Naive thymus-derived CD4-positive, alpha-beta T cell (primary cell): ENCODE results near the gene LZTR1. TPM values are rescaled to one million over a fixed set of nuclear protein-coding genes. Genes with fewer than 3 reads are reported as not detected.

Experiments used
- ATAC-seq: fragments of 150-1000 bp; cut with Tn5 transposase; 2 replicates; pipeline ENCODE4 v1.10.0; 2021; ENCODE audit warnings: mild to moderate bottlenecking, moderate library complexity
- CTCF ChIA-PET: fragments of 350-600 bp; sonication (Branson Sonifier 250); formaldehyde crosslinking; loops from one replicate; lab custom pipeline; 2021; ENCODE audit warnings: antibody characterized with exemption; lab: Charles Lee
- POLR2A ChIA-PET: fragments of 350-600 bp; sonication (Branson Sonifier 250); formaldehyde crosslinking; loops from one replicate; lab custom pipeline; 2021; ENCODE audit warnings: antibody characterized with exemption, inconsistent platforms; lab: Charles Lee
- DNase-seq, 9 donors: peaks; one replicate each; pipeline versions ENCODE4 v3.0.0 to v3.0.0-alpha.2; 2020 to 2022; ENCODE audit warnings: mixed read lengths in 1 of 9
- H3K27ac ChIP-seq: one replicate; pipeline ENCODE4 v1.7.0; 2013; ENCODE audit warnings: mild to moderate bottlenecking, low read depth, low read length, moderate library complexity
- H3K27me3 ChIP-seq, 2 donors: one replicate each; pipeline ENCODE4 v1.7.0; 2013; ENCODE audit warnings: low read length in 2 of 2, mild to moderate bottlenecking in 2 of 2, moderate library complexity in 2 of 2; ENCODE audit not compliant: control insufficient read depth in 2 of 2, insufficient read depth in 2 of 2
- H3K36me3 ChIP-seq, 3 experiments: 1 replicate in 2 of 3; 2 replicates in 1 of 3; pipeline ENCODE4 v1.7.0; 2013; ENCODE audit warnings: low read length in 3 of 3, mild to moderate bottlenecking in 3 of 3, moderate library complexity in 1 of 3; ENCODE audit not compliant: insufficient read depth in 3 of 3, control insufficient read depth in 2 of 3
- H3K4me1 ChIP-seq, 2 donors: one replicate each; pipeline ENCODE4 v1.7.0; 2013; ENCODE audit warnings: low read length in 2 of 2, mild to moderate bottlenecking in 2 of 2, moderate library complexity in 1 of 2; ENCODE audit not compliant: control insufficient read depth in 2 of 2, insufficient read depth in 2 of 2
- H3K4me3 ChIP-seq: 2 replicates; pipeline ENCODE4 v1.7.0; 2013; ENCODE audit warnings: mild to moderate bottlenecking, low read length
- H3K9me3 ChIP-seq, 3 experiments: 1 replicate in 2 of 3; 2 replicates in 1 of 3; pipeline ENCODE4 v1.7.0; 2013; ENCODE audit warnings: low read length in 3 of 3; ENCODE audit not compliant: control insufficient read depth in 2 of 3
- H3K27ac Mint-ChIP-seq, 9 donors: one replicate each; pipeline ENCODE4 v1.8.0; 2020 to 2022; ENCODE audit warnings: mixed read lengths in 9 of 9, mild to moderate bottlenecking in 8 of 9, moderate library complexity in 5 of 9, inconsistent platforms in 2 of 9
- H3K27me3 Mint-ChIP-seq, 5 donors: one replicate each; pipeline ENCODE4 v1.8.0; 2021 to 2022; ENCODE audit warnings: mixed read lengths in 5 of 5, mild to moderate bottlenecking in 1 of 5
- H3K36me3 Mint-ChIP-seq, 5 donors: one replicate each; pipeline ENCODE4 v1.8.0; 2020 to 2022; ENCODE audit warnings: mixed read lengths in 5 of 5, mild to moderate bottlenecking in 3 of 5, inconsistent platforms in 1 of 5
- H3K4me1 Mint-ChIP-seq, 7 donors: one replicate each; pipeline ENCODE4 v1.8.0; 2020 to 2022; ENCODE audit warnings: mixed read lengths in 7 of 7, mild to moderate bottlenecking in 3 of 7, inconsistent platforms in 1 of 7
- H3K4me3 Mint-ChIP-seq, 10 donors: one replicate each; pipeline ENCODE4 v1.8.0; 2020 to 2022; ENCODE audit warnings: mild to moderate bottlenecking in 10 of 10, mixed read lengths in 10 of 10, moderate library complexity in 6 of 10, inconsistent platforms in 2 of 10
- H3K9me3 Mint-ChIP-seq, 11 donors: one replicate each; pipeline ENCODE4 v1.8.0; 2020 to 2022; ENCODE audit warnings: mixed read lengths in 11 of 11, mild to moderate bottlenecking in 4 of 11, inconsistent platforms in 1 of 11, moderate library complexity in 1 of 11
- intact Hi-C, 2 donors: fragments of 100-400 bp; cut with micrococcal nuclease; formaldehyde crosslinking; loops; one replicate each; pipeline ENCODE4 v1.15.1; 2023
- polyA plus RNA-seq, 2 donors: library from polyadenylated mRNA; unstranded; fragments of 300-500 nt; fragmentation: Illumina TruSeq; gene quantifications; one replicate each; pipeline ENCODE4 v1.2.3, GENCODE V29; 2021
- total RNA-seq, 6 experiments: library from RNA in 5 of 6; stranded (reverse) in 5 of 6; gene quantifications; 1 replicate in 5 of 6; 2 replicates in 1 of 6; pipeline ENCODE4 v1.2.3 and lab custom pipeline; 2021 to 2026

Gene LZTR1
- total and polyA plus RNA-seq, 7 experiments from 2014 or later: 11.4 to 104 (median 71.2) TPM

DNA sequence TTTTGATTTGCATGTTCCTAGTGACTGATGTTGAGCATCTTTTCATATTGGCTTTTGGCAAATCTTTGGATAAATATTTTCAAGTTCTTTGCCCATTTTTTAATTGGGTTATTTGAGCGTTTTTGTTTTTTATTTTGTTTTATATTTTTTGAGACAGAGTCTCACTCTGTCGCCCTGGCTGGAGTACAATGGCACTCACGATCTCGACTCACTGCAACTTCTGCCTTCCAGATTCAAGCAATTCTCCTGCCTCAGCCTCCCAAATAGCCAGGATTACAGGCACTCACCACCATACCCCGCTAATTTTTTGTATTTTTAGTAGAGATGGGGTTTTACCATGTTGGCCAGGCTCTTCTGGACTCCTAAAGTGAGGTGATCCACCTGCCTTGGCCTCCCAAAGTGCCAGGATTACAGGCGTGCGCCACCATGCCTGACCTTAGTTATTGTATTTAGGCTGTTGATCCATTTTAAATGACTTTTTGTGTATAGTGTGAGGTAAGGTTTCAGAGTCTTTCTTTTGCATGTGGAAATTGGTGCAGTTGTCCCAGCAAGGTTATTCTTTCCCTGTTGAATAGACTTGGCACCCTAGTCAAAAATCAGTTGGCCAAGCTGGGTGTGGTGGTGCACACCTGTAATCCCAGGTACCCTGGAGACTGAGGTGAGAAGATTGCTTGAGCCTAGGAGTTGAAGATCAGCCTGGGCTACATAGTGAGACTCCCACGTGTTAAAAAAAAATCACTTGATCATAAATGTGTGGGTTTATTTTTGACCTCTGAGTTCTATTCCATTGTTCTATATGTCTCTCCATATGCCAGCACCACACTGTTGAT is 38.8 kb upstream of the LZTR1 start:
- POLR2A ChIA-PET: no interaction called here
- DNase-seq (no peak), ATAC-seq (no peak)
- Mint-ChIP-seq H3K27me3 (no peaks in the 10 kb centered on the region), H3K4me3 (peak overlapping the region in 3 of 10 donors; percentile 31 to 37 (median 36)), H3K4me1 (peaks cover 50 to 93% (median 78%) of the 10 kb centered on the region in 7 donors), H3K9me3 (no peaks in the 10 kb centered on the region), H3K27ac (peak overlapping the region in 2 of 9 donors; percentile 62), H3K36me3 (peaks cover 5 to 39% (median 11%) of the 10 kb centered on the region in 5 donors)
- intact Hi-C loops: no loop called here
- Histone ChIP-seq H3K9me3 (no peaks in the 10 kb centered on the region), H3K4me1 (peaks cover 11 to 17% of the 10 kb centered on the region in 2 donors), H3K27me3 (no peaks in the 10 kb centered on the region), H3K4me3 (no peak overlapping the region), H3K36me3 (peaks cover 0 to 3% (median 3%) of the 10 kb centered on the region in 3 experiments), H3K27ac (no peak overlapping the region)
- CTCF ChIA-PET: no interaction called here

DNA sequence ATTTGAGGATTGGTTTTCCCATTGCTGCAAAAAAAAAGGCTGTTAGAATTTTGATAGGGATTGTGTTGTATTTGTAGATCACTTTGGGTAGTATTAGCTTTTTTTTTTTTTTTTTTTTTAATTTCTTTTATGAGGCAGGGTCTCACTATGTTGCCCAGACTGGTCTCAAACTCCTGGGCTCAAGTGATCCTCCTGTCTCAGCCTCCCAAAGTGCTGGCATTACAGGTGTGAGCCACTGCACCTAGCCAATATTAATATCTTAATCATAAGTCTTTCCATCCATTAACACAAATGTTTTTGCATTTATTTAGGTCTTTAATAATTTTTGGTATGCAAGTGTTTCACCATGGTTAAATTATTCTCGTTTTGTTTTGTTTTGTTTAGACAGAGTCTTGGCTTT is 38.1 kb upstream of the LZTR1 start:
- POLR2A ChIA-PET: interaction anchor here (0.6 kb wide), 2 partner anchors 484 to 1852 kb away, joined by 7 read pairs; no protein-coding TSS in a partner anchor
- Histone ChIP-seq H3K27ac (no peak overlapping the region), H3K4me3 (no peak overlapping the region), H3K36me3 (peaks cover 0 to 6% (median 3%) of the 10 kb centered on the region in 3 experiments), H3K4me1 (peaks cover 10 to 24% of the 10 kb centered on the region in 2 donors), H3K9me3 (no peaks in the 10 kb centered on the region), H3K27me3 (no peaks in the 10 kb centered on the region)
- DNase-seq (no peak), ATAC-seq (no peak)
- no peaks in the 10 kb centered on the region for H3K9me3 Mint-ChIP-seq
- peak overlapping the region in 1 of 9 donors; percentile 62 for H3K27ac Mint-ChIP-seq
- intact Hi-C loops: no loop called here
- H3K27me3 Mint-ChIP-seq: no peaks in the 10 kb centered on the region
- peaks cover 51 to 94% (median 78%) of the 10 kb centered on the region in 7 donors for H3K4me1 Mint-ChIP-seq
- peaks cover 5 to 33% (median 9%) of the 10 kb centered on the region in 5 donors for H3K36me3 Mint-ChIP-seq
- H3K4me3 Mint-ChIP-seq: peak overlapping the region in 2 of 10 donors; percentile 31 to 37
- CTCF ChIA-PET: no interaction called here

DNA sequence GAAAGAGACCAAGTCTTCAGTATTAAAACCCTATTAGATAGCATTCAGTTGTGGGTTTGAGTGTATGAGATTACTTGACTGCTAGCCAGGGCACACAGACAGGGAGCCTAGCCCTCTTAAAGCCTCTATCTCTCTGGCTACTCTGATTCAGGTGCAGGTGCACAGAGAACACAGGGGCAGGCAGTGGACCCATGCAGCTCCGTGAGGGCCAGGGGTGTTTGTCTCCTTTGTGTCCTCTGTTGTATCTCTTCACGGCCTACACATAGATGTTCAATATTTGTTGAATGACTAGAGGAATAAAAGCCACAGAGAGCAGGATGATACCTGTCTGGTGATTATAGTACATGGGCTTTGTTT is 36.5 kb upstream of the LZTR1 start:
- Histone ChIP-seq H3K4me3 (no peak overlapping the region), H3K9me3 (no peaks in the 10 kb centered on the region), H3K27ac (no peak overlapping the region), H3K27me3 (no peaks in the 10 kb centered on the region), H3K36me3 (peaks cover 3 to 20% (median 7%) of the 10 kb centered on the region in 3 experiments), H3K4me1 (peaks cover 10 to 32% of the 10 kb centered on the region in 2 donors)
- intact Hi-C loops: no loop called here
- POLR2A ChIA-PET: no interaction called here
- peak overlapping the region in 5 of 9 donors; percentile 2 to 82 (median 36) for H3K27ac Mint-ChIP-seq
- CTCF ChIA-PET: no interaction called here
- peak overlapping the region in 1 of 10 donors; percentile 62 for H3K4me3 Mint-ChIP-seq
- DNase-seq (no peak), ATAC-seq (no peak)
- H3K27me3 Mint-ChIP-seq: no peaks in the 10 kb centered on the region
- no peaks in the 10 kb centered on the region for H3K9me3 Mint-ChIP-seq
- H3K4me1 Mint-ChIP-seq: peaks cover 48 to 92% (median 75%) of the 10 kb centered on the region in 7 donors
- peaks cover 6 to 34% (median 13%) of the 10 kb centered on the region in 5 donors for H3K36me3 Mint-ChIP-seq

DNA sequence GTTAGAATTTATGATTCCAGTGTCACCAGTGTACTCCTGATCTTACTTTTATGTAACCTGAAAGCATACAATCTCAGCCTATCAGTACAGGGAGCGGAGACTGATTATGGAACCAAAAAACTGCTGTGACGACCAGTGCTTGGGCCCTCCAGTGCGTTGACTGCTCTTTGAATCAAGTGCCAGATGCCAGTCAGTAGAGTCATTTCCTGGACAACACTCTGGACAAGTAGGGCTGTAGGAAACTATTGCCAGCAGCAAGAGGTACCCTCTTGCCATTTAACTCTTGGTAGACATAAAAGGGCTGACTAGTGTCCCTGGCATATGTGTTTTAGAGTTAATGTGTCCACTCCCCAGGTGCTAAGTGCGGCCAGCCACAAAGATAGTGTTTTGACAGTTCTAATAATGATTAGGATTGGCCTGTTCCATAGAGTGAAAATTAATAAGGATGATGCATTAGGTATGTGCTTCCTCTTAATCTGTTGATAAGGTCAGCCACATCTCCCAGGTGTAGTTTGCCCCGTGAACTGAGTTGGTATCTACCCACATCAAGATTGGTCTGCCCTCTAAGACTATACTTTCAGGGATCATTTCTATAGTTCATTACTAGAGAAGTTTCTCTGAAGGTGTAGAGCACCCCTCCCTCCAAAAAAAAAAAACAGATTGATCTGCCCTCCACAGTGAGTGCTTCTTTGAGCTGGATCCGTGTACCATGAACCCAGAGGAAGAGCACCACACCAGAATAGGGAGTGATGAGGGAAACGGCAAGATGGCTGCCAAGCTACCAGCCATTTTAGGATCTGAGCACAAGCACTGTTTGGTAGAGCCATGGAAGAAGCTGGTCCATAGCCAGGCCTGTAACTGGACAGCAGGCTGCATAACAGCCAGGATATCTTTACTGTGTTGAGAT is 35.8 kb upstream of the LZTR1 start:
- no peak overlapping the region for H3K4me3 ChIP-seq
- intact Hi-C loops: no loop called here
- Mint-ChIP-seq H3K4me1 (peaks cover 41 to 84% (median 67%) of the 10 kb centered on the region in 7 donors), H3K9me3 (no peaks in the 10 kb centered on the region), H3K36me3 (peaks cover 4 to 35% (median 13%) of the 10 kb centered on the region in 5 donors), H3K27me3 (no peaks in the 10 kb centered on the region), H3K4me3 (peak overlapping the region in 2 of 10 donors; percentile 4 to 36), H3K27ac (peak overlapping the region in 5 of 9 donors; percentile 45 to 69 (median 54))
- no peak overlapping the region for H3K27ac ChIP-seq
- ChIA-PET CTCF (interaction anchor here (0.5 kb wide), 1 partner anchor 13 kb away, joined by 6 read pairs; no protein-coding TSS in a partner anchor), POLR2A (no interaction called here)
- DNase-seq (no peak), ATAC-seq (no peak)
- H3K4me1 ChIP-seq: peaks cover 5 to 25% of the 10 kb centered on the region in 2 donors
- H3K9me3 ChIP-seq: no peaks in the 10 kb centered on the region
- H3K36me3 ChIP-seq: peaks cover 3 to 28% (median 7%) of the 10 kb centered on the region in 3 experiments
- no peaks in the 10 kb centered on the region for H3K27me3 ChIP-seq

DNA sequence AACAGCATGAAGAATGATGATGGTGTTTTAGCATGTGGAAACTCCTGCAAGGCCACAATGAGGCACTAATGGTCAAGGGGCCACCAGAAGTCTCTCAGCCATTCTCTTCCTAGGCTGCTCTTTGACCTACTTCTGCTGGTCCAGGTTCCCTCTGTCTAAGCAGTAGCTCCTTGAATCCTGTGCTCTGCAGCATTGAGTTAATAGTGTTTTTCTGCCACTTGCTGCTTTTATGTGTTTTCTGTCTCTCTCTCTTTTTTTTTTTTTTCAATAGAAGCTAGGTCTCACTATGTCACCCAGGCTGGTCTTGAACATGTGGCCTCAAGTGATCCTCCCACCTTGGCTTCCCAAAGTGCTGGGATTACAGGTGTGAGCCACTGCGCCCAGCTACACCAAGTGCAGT is 35.1 kb upstream of the LZTR1 start:
- peaks cover 38 to 78% (median 62%) of the 10 kb centered on the region in 7 donors for H3K4me1 Mint-ChIP-seq
- ATAC-seq: no peak
- peak overlapping the region in 1 of 10 donors; percentile 4 for H3K4me3 Mint-ChIP-seq

DNA sequence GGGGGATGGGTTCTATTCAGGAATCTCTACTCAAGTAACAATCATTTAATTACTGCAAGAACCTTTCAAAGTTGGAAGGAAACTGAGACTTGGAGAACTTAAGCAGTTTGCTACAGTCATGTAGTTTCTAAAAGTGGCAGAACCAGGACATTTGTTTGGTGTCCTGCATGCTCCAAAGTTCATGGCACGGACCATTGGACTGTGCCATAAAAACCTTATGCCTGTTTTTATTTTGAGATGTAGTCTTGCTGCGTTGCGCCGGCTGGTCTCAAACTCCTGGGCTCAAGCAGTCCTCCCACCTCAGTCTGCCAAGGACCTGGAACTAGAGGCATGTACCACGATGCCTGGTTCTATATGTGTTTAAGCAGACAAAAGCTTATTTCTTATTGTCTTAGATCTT is 33.6 kb upstream of the LZTR1 start:
- no peak overlapping the region for H3K4me3 Mint-ChIP-seq
- H3K36me3 ChIP-seq: peaks cover 3 to 47% (median 7%) of the 10 kb centered on the region in 3 experiments
- peaks cover 7 to 29% (median 10%) of the 10 kb centered on the region in 5 donors for H3K36me3 Mint-ChIP-seq
- peaks cover 0 to 25% of the 10 kb centered on the region in 2 donors for H3K4me1 ChIP-seq
- POLR2A ChIA-PET: no interaction called here
- CTCF ChIA-PET: interaction anchor here (1.4 kb wide), 1 partner anchor 12 kb away, joined by 3 read pairs; no protein-coding TSS in a partner anchor
- H3K9me3 Mint-ChIP-seq: peaks cover 0 to 2% (median 0%) of the 10 kb centered on the region in 11 donors
- intact Hi-C loops: no loop called here
- no peak for DNase-seq
- no peak overlapping the region for H3K4me3 ChIP-seq
- peaks cover 33 to 63% (median 48%) of the 10 kb centered on the region in 7 donors for H3K4me1 Mint-ChIP-seq
- no peaks in the 10 kb centered on the region for H3K27me3 Mint-ChIP-seq
- H3K27ac ChIP-seq: no peak overlapping the region
- peak overlapping the region in 2 of 9 donors; percentile 38 to 55 for H3K27ac Mint-ChIP-seq
- no peaks in the 10 kb centered on the region for H3K9me3 ChIP-seq
- no peak for ATAC-seq
- H3K27me3 ChIP-seq: no peaks in the 10 kb centered on the region

More for the DNA sequence above, 35.1 kb upstream of the LZTR1 start:
- intact Hi-C loops: no loop called here
- Mint-ChIP-seq H3K27me3 (no peaks in the 10 kb centered on the region), H3K36me3 (peaks cover 4 to 32% (median 13%) of the 10 kb centered on the region in 5 donors), H3K9me3 (no peaks in the 10 kb centered on the region), H3K27ac (peak overlapping the region in 2 of 9 donors; percentile 23 to 56)
- H3K9me3 ChIP-seq: no peaks in the 10 kb centered on the region
- H3K27ac ChIP-seq: no peak overlapping the region
- DNase-seq: no peak
- POLR2A ChIA-PET: no interaction called here
- H3K4me1 ChIP-seq: peaks cover 5 to 25% of the 10 kb centered on the region in 2 donors
- H3K36me3 ChIP-seq: peaks cover 3 to 34% (median 7%) of the 10 kb centered on the region in 3 experiments
- no peaks in the 10 kb centered on the region for H3K27me3 ChIP-seq
- no peak overlapping the region for H3K4me3 ChIP-seq
- CTCF ChIA-PET: no interaction called here
